HG02678 (cell line): Measurements from ENCODE around the gene WDR59.
"Not testable (repeated sequence)": the region's sequence is repeated elsewhere in the genome, so short reads cannot be mapped to it uniquely, and the experiment has no call there.

Source experiments
- ATAC-seq: cut with Tn5 transposase; IDR thresholded peaks from one replicate; pipeline ENCODE4 v1.9.1; 2021; ENCODE audit warnings: mild to moderate bottlenecking, moderate library complexity; ENCODE audit not compliant: unreplicated experiment

The WDR59 gene

GRCh38 chr16:74984529-74985296 lies at the start of gene WDR59:
TSS of gene WDR59 (minus strand) at chr16:74985123. CDS start at chr16:74985017, 106 bp downstream.
- ATAC-seq = peak; percentile 100

- ATAC-seq = no peak
Observed at GRCh38 chr16:75032655-75033054, 47.7 kb upstream of the WDR59 start.

- no peak for ATAC-seq
Observed at GRCh38 chr16:75029854-75030253, 44.9 kb upstream of the WDR59 start.

GRCh38 chr16:75028544-75029135 lies 43.7 kb upstream of the WDR59 start:
- no peak for ATAC-seq

- ATAC-seq = no peak
Observed at GRCh38 chr16:75027520-75028300, 42.8 kb upstream of the WDR59 start.

GRCh38 chr16:75026892-75027391 lies 42.0 kb upstream of the WDR59 start:
- no peak for ATAC-seq

- ATAC-seq = not testable (repeated sequence)
Observed at GRCh38 chr16:75026239-75026891, 41.4 kb upstream of the WDR59 start.

- no peak for ATAC-seq
Observed at GRCh38 chr16:75025761-75026160, 40.8 kb upstream of the WDR59 start.

GRCh38 chr16:75024594-75024993 lies 39.7 kb upstream of the WDR59 start:
- ATAC-seq = peak; percentile 58

GRCh38 chr16:75024182-75024581 lies 39.3 kb upstream of the WDR59 start:
- no peak for ATAC-seq

- no peak for ATAC-seq
Observed at GRCh38 chr16:75023009-75023408, 38.1 kb upstream of the WDR59 start.

GRCh38 chr16:75022567-75022966 lies 37.6 kb upstream of the WDR59 start:
- no peak for ATAC-seq

- no peak for ATAC-seq
Observed at GRCh38 chr16:75021410-75021809, 36.5 kb upstream of the WDR59 start.

- no peak for ATAC-seq
Observed at GRCh38 chr16:75019586-75019985, 34.7 kb upstream of the WDR59 start.

GRCh38 chr16:75019007-75019406 lies 34.1 kb upstream of the WDR59 start:
- no peak for ATAC-seq

- ATAC-seq = no peak
Observed at GRCh38 chr16:75017670-75018525, 33.0 kb upstream of the WDR59 start.

GRCh38 chr16:75016451-75017081 lies 31.6 kb upstream of the WDR59 start:
- ATAC-seq = not testable (repeated sequence)

GRCh38 chr16:75014318-75014717 lies 29.4 kb upstream of the WDR59 start:
- ATAC-seq = no peak

GRCh38 chr16:75013123-75013522 lies 28.2 kb upstream of the WDR59 start:
- not testable (repeated sequence) for ATAC-seq
